Neural cell (in vitro differentiated cells): ENCODE measurements around the gene PLXNA3. TPM values are rescaled to one million over a fixed set of nuclear protein-coding genes. Genes with fewer than 3 reads are reported as not detected.

ENCODE experiments used
- H2AFZ ChIP-seq: fragments of 200-600, 300-800 bp; sonication (generic), shearing (Covaris generic); 2 replicates; pipeline ENCODE4 v1.6.0; 2014; ENCODE audit warnings: low read depth, mild to moderate bottlenecking, antibody characterized with exemption, low read length, moderate library complexity
- H3F3A ChIP-seq: fragments of 200-600 bp; shearing (Covaris generic); 2 replicates; pipeline ENCODE4 v1.6.1; 2016; ENCODE audit warnings: mild to moderate bottlenecking, moderate library complexity, mixed read lengths, antibody characterized with exemption, low read length; ENCODE audit not compliant: insufficient read depth, poor library complexity, severe bottlenecking
- H3K27ac ChIP-seq: fragments of 200-600, 300-800 bp; sonication (generic), shearing (Covaris generic); 2 replicates; pipeline ENCODE4 v1.5.1; 2014; ENCODE audit warnings: mild to moderate bottlenecking, low read length, moderate library complexity
- H3K27me3 ChIP-seq: fragments of 300-800, 200-600 bp; sonication (generic), shearing (Covaris generic); 2 replicates; pipeline ENCODE4 v1.6.0; 2014; ENCODE audit warnings: mild to moderate bottlenecking, low read depth, low read length, moderate library complexity; ENCODE audit not compliant: insufficient read depth
- H3K36me3 ChIP-seq: fragments of 300-800, 200-600 bp; sonication (generic), shearing (Covaris generic); 2 replicates; pipeline ENCODE4 v1.5.1; 2014; ENCODE audit warnings: mild to moderate bottlenecking, antibody characterized with exemption, low read length, moderate library complexity; ENCODE audit not compliant: insufficient read depth
- H3K4me2 ChIP-seq: fragments of 300-800, 200-600 bp; sonication (generic), shearing (Covaris generic); 2 replicates; pipeline ENCODE4 v1.6.0; 2014; ENCODE audit warnings: mild to moderate bottlenecking, low read length
- H3K4me3 ChIP-seq: fragments of 300-800, 200-600 bp; sonication (generic), shearing (Covaris generic); 2 replicates; pipeline ENCODE4 v1.5.1; 2014; ENCODE audit warnings: mild to moderate bottlenecking, low read length, moderate library complexity
- H3K79me2 ChIP-seq: fragments of 200-600 bp; shearing (Covaris generic); replicated peaks from 2 replicates; pipeline ENCODE4 v1.6.0; 2014; ENCODE audit warnings: mild to moderate bottlenecking, low read length, moderate library complexity; ENCODE audit not compliant: insufficient read depth
- H3K9ac ChIP-seq: fragments of 300-800, 200-600 bp; sonication (generic), shearing (Covaris generic); 2 replicates; pipeline ENCODE4 v1.6.1; 2016; ENCODE audit warnings: mild to moderate bottlenecking, low read length, mixed read lengths
- H3K9me2 ChIP-seq: fragments of 200-600 bp; shearing (Covaris generic); 2 replicates; pipeline ENCODE4 v1.6.1; 2016; ENCODE audit warnings: mild to moderate bottlenecking, low read length, mixed read lengths; ENCODE audit not compliant: insufficient read depth
- H3K9me3 ChIP-seq: fragments of 200-600, 300-800 bp; sonication (generic), shearing (Covaris generic); 2 replicates; pipeline ENCODE4 v1.6.1; 2016; ENCODE audit warnings: mild to moderate bottlenecking, mixed run types, low read length, moderate library complexity, mixed read lengths
- H4K20me1 ChIP-seq: fragments of 200-600 bp; shearing (Covaris generic); 2 replicates; pipeline ENCODE4 v1.6.1; 2016; ENCODE audit warnings: mild to moderate bottlenecking, mixed run types; ENCODE audit not compliant: insufficient read depth
- EP300 ChIP-seq: fragments of 450-650 bp; conservative IDR thresholded peaks from 2 replicates; pipeline ENCODE4 v1.6.1; 2014; ENCODE audit warnings: antibody characterized with exemption, mild to moderate bottlenecking, moderate library complexity; ENCODE audit not compliant: poor library complexity, severe bottlenecking
- EZH2 ChIP-seq: fragments of 200-600, 300-800 bp; shearing (Covaris generic), sonication (generic); IDR thresholded peaks from 2 replicates; pipeline ENCODE4 v1.6.1; 2014; ENCODE audit warnings: antibody characterized with exemption, low read length, borderline replicate concordance, mild to moderate bottlenecking; ENCODE audit not compliant: insufficient read depth, poor library complexity, severe bottlenecking
- MXI1 ChIP-seq: fragments of 450-650 bp; conservative IDR thresholded peaks from 2 replicates; pipeline ENCODE4 v1.6.1; 2014; ENCODE audit warnings: antibody characterized with exemption, mild to moderate bottlenecking; ENCODE audit not compliant: poor library complexity, severe bottlenecking
- POLR2AphosphoS5 ChIP-seq: IDR thresholded peaks from 2 replicates; pipeline ENCODE4 v1.6.1; 2012
- RAD21 ChIP-seq: fragments of 450-650 bp; conservative IDR thresholded peaks from 2 replicates; pipeline ENCODE4 v1.6.1; 2014; ENCODE audit warnings: antibody characterized with exemption, mild to moderate bottlenecking, moderate library complexity
- SMC3 ChIP-seq: fragments of 450-650 bp; conservative IDR thresholded peaks from 2 replicates; pipeline ENCODE4 v1.6.1; 2014; ENCODE audit warnings: antibody characterized with exemption, mild to moderate bottlenecking, moderate library complexity; ENCODE audit not compliant: poor library complexity
- TAF1 ChIP-seq: IDR thresholded peaks from 2 replicates; pipeline ENCODE4 v1.6.1; 2012; ENCODE audit warnings: low read depth
- polyA plus RNA-seq: library from polyadenylated mRNA; depleted of rRNA; stranded (reverse); fragments of >200 nt; gene quantifications from 2 replicates; pipeline ENCODE4 v1.2.3, GENCODE V29; 2014
- TF ChIP-seq, protein P1 (sequence below): IDR thresholded peaks from 2 replicates; pipeline ENCODE4 v1.6.1; 2012; ENCODE audit warnings: borderline replicate concordance
- TF ChIP-seq, protein P2 (sequence below): fragments of 450-650 bp; IDR thresholded peaks from 2 replicates; pipeline ENCODE4 v1.5.1; 2014; ENCODE audit warnings: antibody characterized with exemption, mild to moderate bottlenecking, moderate library complexity; ENCODE audit not compliant: poor library complexity, severe bottlenecking

Gene PLXNA3
- polyA plus RNA-seq, 1 donor from 2014 or later, result 17.2 TPM

DNA sequence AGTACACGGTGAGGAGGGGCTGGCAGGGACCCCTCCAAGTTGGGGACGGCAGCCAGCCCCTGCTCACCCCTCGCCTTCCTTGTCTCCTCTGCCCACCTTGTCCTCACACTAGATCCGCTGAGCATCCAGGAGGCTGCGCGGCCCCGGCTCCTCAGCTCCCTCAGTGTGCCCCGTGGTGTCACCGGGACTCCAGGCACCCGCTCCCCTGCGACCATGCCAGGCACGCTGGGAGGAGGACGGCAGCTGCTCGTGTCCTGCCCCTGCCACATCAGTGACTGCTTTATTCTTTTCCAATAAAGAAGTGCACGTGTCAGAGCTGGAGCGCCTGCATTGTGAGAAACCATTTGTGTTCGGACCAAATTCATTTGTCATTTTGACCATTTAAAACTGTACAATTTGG, 7.8 kb upstream of the PLXNA3 start:
- no peak overlapping the region for H3K27ac ChIP-seq
- no peaks in the 10 kb centered on the region for H4K20me1 ChIP-seq
- H3K9me2 ChIP-seq, result no peaks in the 10 kb centered on the region
- no peak overlapping the region for H3K9ac ChIP-seq
- no peak overlapping the region for H2AFZ ChIP-seq
- H3K4me2 ChIP-seq, result no peak overlapping the region
- peaks cover under 1% of the 10 kb centered on the region for H3K79me2 ChIP-seq
- H3K9me3 ChIP-seq, result no peaks in the 10 kb centered on the region
- H3K36me3 ChIP-seq, result no peaks in the 10 kb centered on the region
- TF ChIP-seq, protein P1, sequence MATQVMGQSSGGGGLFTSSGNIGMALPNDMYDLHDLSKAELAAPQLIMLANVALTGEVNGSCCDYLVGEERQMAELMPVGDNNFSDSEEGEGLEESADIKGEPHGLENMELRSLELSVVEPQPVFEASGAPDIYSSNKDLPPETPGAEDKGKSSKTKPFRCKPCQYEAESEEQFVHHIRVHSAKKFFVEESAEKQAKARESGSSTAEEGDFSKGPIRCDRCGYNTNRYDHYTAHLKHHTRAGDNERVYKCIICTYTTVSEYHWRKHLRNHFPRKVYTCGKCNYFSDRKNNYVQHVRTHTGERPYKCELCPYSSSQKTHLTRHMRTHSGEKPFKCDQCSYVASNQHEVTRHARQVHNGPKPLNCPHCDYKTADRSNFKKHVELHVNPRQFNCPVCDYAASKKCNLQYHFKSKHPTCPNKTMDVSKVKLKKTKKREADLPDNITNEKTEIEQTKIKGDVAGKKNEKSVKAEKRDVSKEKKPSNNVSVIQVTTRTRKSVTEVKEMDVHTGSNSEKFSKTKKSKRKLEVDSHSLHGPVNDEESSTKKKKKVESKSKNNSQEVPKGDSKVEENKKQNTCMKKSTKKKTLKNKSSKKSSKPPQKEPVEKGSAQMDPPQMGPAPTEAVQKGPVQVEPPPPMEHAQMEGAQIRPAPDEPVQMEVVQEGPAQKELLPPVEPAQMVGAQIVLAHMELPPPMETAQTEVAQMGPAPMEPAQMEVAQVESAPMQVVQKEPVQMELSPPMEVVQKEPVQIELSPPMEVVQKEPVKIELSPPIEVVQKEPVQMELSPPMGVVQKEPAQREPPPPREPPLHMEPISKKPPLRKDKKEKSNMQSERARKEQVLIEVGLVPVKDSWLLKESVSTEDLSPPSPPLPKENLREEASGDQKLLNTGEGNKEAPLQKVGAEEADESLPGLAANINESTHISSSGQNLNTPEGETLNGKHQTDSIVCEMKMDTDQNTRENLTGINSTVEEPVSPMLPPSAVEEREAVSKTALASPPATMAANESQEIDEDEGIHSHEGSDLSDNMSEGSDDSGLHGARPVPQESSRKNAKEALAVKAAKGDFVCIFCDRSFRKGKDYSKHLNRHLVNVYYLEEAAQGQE, result no peak
- TF ChIP-seq EZH2 (no peak), TAF1 (no peak), EP300 (no peak), MXI1 (no peak)
- TF ChIP-seq, protein P2, sequence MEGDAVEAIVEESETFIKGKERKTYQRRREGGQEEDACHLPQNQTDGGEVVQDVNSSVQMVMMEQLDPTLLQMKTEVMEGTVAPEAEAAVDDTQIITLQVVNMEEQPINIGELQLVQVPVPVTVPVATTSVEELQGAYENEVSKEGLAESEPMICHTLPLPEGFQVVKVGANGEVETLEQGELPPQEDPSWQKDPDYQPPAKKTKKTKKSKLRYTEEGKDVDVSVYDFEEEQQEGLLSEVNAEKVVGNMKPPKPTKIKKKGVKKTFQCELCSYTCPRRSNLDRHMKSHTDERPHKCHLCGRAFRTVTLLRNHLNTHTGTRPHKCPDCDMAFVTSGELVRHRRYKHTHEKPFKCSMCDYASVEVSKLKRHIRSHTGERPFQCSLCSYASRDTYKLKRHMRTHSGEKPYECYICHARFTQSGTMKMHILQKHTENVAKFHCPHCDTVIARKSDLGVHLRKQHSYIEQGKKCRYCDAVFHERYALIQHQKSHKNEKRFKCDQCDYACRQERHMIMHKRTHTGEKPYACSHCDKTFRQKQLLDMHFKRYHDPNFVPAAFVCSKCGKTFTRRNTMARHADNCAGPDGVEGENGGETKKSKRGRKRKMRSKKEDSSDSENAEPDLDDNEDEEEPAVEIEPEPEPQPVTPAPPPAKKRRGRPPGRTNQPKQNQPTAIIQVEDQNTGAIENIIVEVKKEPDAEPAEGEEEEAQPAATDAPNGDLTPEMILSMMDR, result no peak
- no peak overlapping the region for H3K4me3 ChIP-seq
- no peaks in the 10 kb centered on the region for H3F3A ChIP-seq
- no peaks in the 10 kb centered on the region for H3K27me3 ChIP-seq

DNA sequence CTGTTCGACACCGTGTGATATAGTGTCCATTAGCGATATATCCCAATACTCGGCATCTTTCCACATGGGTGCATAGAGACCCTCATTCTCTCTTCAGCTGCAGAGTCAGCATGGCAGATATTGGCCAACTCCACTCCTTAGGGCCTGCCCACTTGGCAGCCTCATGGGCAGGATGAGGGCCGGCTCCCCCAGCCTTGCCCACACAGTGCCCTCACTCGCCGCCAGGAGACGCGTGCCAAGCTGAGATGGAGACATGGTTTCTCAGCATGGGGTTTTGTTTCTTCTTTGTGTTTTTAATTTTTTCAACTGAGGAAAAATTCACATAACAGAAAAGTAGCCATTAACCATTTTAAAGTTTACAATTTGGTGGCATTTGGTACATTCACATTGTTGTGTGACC, 5.3 kb upstream of the PLXNA3 start:
- Histone ChIP-seq H3K4me2 (no peak overlapping the region), H2AFZ (no peak overlapping the region), H3K36me3 (no peaks in the 10 kb centered on the region), H3K9me2 (no peaks in the 10 kb centered on the region), H3K4me3 (no peak overlapping the region), H3K27me3 (no peaks in the 10 kb centered on the region), H3K79me2 (no peaks in the 10 kb centered on the region), H3K9ac (no peak overlapping the region), H3F3A (no peaks in the 10 kb centered on the region), H4K20me1 (no peaks in the 10 kb centered on the region), H3K9me3 (no peaks in the 10 kb centered on the region), H3K27ac (no peak overlapping the region)
- TF ChIP-seq, protein P1, result no peak
- TF ChIP-seq, protein P2, result no peak
- TF ChIP-seq RAD21 (no peak), MXI1 (no peak), POLR2AphosphoS5 (no peak), TAF1 (no peak), EP300 (no peak), EZH2 (no peak), SMC3 (no peak)
